ENCODE measurements around the gene GALNT2.

The GALNT2 gene

GRCh38 chr1:230174041-230174440 lies 107.0 kb downstream of the GALNT2 start:
- H3K4me3 ChIP-seq (ENCODE audit: low read depth, low read length): no peak overlapping the region
- no peaks in the 10 kb centered on the region for H3K27me3 ChIP-seq (ENCODE audit: insufficient read depth, low read depth, severe bottlenecking)
- H3K9me3 ChIP-seq (ENCODE audit: severe bottlenecking): no peaks in the 10 kb centered on the region
- TF ChIP-seq CTCF (IDR thresholded peaks at IDR 0.05; ENCODE audit: low read depth, low read length): no peak
- H3K27ac ChIP-seq: no peak overlapping the region
- peaks cover 4% of the 10 kb centered on the region for H3K36me3 ChIP-seq
- no peak for DNase-seq

GRCh38 chr1:230174471-230175162 lies 107.6 kb downstream of the GALNT2 start:
- Histone ChIP-seq H3K27ac (no peak overlapping the region), H3K36me3 (peaks cover 10% of the 10 kb centered on the region), H3K4me3 (ENCODE audit: low read depth, low read length) (no peak overlapping the region), H3K27me3 (ENCODE audit: insufficient read depth, low read depth, severe bottlenecking) (no peaks in the 10 kb centered on the region), H3K9me3 (ENCODE audit: severe bottlenecking) (no peaks in the 10 kb centered on the region)
- no peak for DNase-seq
- TF ChIP-seq CTCF (IDR thresholded peaks at IDR 0.05; ENCODE audit: low read depth, low read length): no peak

GRCh38 chr1:230175163-230175747 lies 108.2 kb downstream of the GALNT2 start:
- peaks cover 10% of the 10 kb centered on the region for H3K36me3 ChIP-seq
- DNase-seq: no peak
- no peak overlapping the region for H3K4me3 ChIP-seq (ENCODE audit: low read depth, low read length)
- no peaks in the 10 kb centered on the region for H3K27me3 ChIP-seq (ENCODE audit: insufficient read depth, low read depth, severe bottlenecking)
- H3K27ac ChIP-seq: no peak overlapping the region
- H3K9me3 ChIP-seq (ENCODE audit: severe bottlenecking): no peaks in the 10 kb centered on the region
- TF ChIP-seq CTCF (IDR thresholded peaks at IDR 0.05; ENCODE audit: low read depth, low read length): no peak

DNA sequence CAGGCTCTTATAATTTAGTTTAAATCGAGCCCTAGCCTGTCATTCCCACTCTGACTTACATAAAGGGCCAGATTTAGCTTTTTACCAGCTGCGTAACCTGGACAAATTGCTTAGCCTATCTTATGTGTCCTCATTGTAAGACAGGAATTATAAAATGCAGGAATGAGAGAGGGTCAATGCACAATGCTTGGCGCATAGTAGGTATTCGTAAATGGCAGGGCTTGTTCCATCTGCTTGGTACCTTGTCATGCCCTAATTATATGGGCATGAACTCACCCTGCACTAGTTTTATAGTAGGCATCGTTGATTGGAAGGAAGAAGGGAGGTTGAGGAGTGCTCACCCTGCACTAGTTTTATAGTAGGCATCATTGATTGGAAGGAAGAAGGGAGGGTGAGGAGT lies 108.8 kb downstream of the GALNT2 start:
- Histone ChIP-seq H3K4me3 (ENCODE audit: low read depth, low read length) (no peak overlapping the region), H3K27me3 (ENCODE audit: insufficient read depth, low read depth, severe bottlenecking) (no peaks in the 10 kb centered on the region), H3K27ac (no peak overlapping the region), H3K9me3 (ENCODE audit: severe bottlenecking) (no peaks in the 10 kb centered on the region), H3K36me3 (peaks cover 10% of the 10 kb centered on the region)
- DNase-seq: no peak
- TF ChIP-seq CTCF (IDR thresholded peaks at IDR 0.05; ENCODE audit: low read depth, low read length): no peak

- Histone ChIP-seq H3K27ac (no peak overlapping the region), H3K36me3 (peaks cover 10% of the 10 kb centered on the region), H3K4me3 (ENCODE audit: low read depth, low read length) (no peak overlapping the region), H3K9me3 (ENCODE audit: severe bottlenecking) (no peaks in the 10 kb centered on the region), H3K27me3 (ENCODE audit: insufficient read depth, low read depth, severe bottlenecking) (no peaks in the 10 kb centered on the region)
- no peak for TF ChIP-seq CTCF (IDR thresholded peaks at IDR 0.05; ENCODE audit: low read depth, low read length)
- no peak for DNase-seq
Observed at GRCh38 chr1:230176326-230176725, 109.3 kb downstream of the GALNT2 start.
